ENCODE data around the gene ME3. TPM values are rescaled to one million over a fixed set of nuclear protein-coding genes. Genes with fewer than 3 reads are reported as not detected.

The ME3 gene
- total RNA-seq, 1 experiment from 2014 or later = not detected

- in situ Hi-C loops (cut with HindIII; ENCODE audit: low pct_unique_long_range_greater_than_20kb, low sequenced_read_pairs) = no loop called here
- DNase-seq (ENCODE audit: low read depth, low spot score) = no peak
These were observed 194.8 kb downstream of the ME3 start for GRCh38 chr11:86477495-86478155.

- no peak for DNase-seq (ENCODE audit: low read depth, low spot score)
- in situ Hi-C loops (cut with HindIII; ENCODE audit: low pct_unique_long_range_greater_than_20kb, low sequenced_read_pairs) = no loop called here
These were observed 196.1 kb downstream of the ME3 start for GRCh38 chr11:86476109-86476861.

GRCh38 chr11:86475027-86475426 lies 197.4 kb downstream of the ME3 start:
- no peak for DNase-seq (ENCODE audit: low read depth, low spot score)
- in situ Hi-C loops (cut with HindIII; ENCODE audit: low pct_unique_long_range_greater_than_20kb, low sequenced_read_pairs) = no loop called here

GRCh38 chr11:86473991-86474833 lies 198.2 kb downstream of the ME3 start:
- no peak for DNase-seq (ENCODE audit: low read depth, low spot score)
- in situ Hi-C loops (cut with HindIII; ENCODE audit: low pct_unique_long_range_greater_than_20kb, low sequenced_read_pairs) = no loop called here

GRCh38 chr11:86469491-86470388 lies 202.7 kb downstream of the ME3 start:
- in situ Hi-C loops (cut with HindIII; ENCODE audit: low pct_unique_long_range_greater_than_20kb, low sequenced_read_pairs) = no loop called here

GRCh38 chr11:86468169-86468568 lies 204.2 kb downstream of the ME3 start:
- no peak for DNase-seq (ENCODE audit: low read depth, low spot score)
- in situ Hi-C loops (cut with HindIII; ENCODE audit: low pct_unique_long_range_greater_than_20kb, low sequenced_read_pairs) = no loop called here

More at GRCh38 chr11:86469491-86470388, 202.7 kb downstream of the ME3 start:
- no peak for DNase-seq (ENCODE audit: low read depth, low spot score)

- in situ Hi-C loops (cut with HindIII; ENCODE audit: low pct_unique_long_range_greater_than_20kb, low sequenced_read_pairs) = no loop called here
- DNase-seq (ENCODE audit: low read depth, low spot score) = no peak
These were observed 207.8 kb downstream of the ME3 start for GRCh38 chr11:86464509-86465221.

- in situ Hi-C loops (cut with HindIII; ENCODE audit: low pct_unique_long_range_greater_than_20kb, low sequenced_read_pairs) = no loop called here
- DNase-seq (ENCODE audit: low read depth, low spot score) = no peak
These were observed 208.5 kb downstream of the ME3 start for GRCh38 chr11:86463955-86464354.

GRCh38 chr11:86463120-86463519 lies 209.3 kb downstream of the ME3 start:
- in situ Hi-C loops (cut with HindIII; ENCODE audit: low pct_unique_long_range_greater_than_20kb, low sequenced_read_pairs) = no loop called here
- no peak for DNase-seq (ENCODE audit: low read depth, low spot score)

GRCh38 chr11:86461892-86462291 lies 210.5 kb downstream of the ME3 start:
- DNase-seq (ENCODE audit: low read depth, low spot score) = no peak
- in situ Hi-C loops (cut with HindIII; ENCODE audit: low pct_unique_long_range_greater_than_20kb, low sequenced_read_pairs) = no loop called here

- in situ Hi-C loops (cut with HindIII; ENCODE audit: low pct_unique_long_range_greater_than_20kb, low sequenced_read_pairs) = no loop called here
- DNase-seq (ENCODE audit: low read depth, low spot score) = no peak
These were observed 211.7 kb downstream of the ME3 start for GRCh38 chr11:86460461-86461385.

- no peak for DNase-seq (ENCODE audit: low read depth, low spot score)
- in situ Hi-C loops (cut with HindIII; ENCODE audit: low pct_unique_long_range_greater_than_20kb, low sequenced_read_pairs) = no loop called here
These were observed 212.5 kb downstream of the ME3 start for GRCh38 chr11:86459682-86460460.

- DNase-seq (ENCODE audit: low read depth, low spot score) = no peak
- in situ Hi-C loops (cut with HindIII; ENCODE audit: low pct_unique_long_range_greater_than_20kb, low sequenced_read_pairs) = no loop called here
These were observed 213.4 kb downstream of the ME3 start for GRCh38 chr11:86459002-86459385.

GRCh38 chr11:86458294-86459001 lies 214.0 kb downstream of the ME3 start:
- DNase-seq (ENCODE audit: low read depth, low spot score) = no peak
- in situ Hi-C loops (cut with HindIII; ENCODE audit: low pct_unique_long_range_greater_than_20kb, low sequenced_read_pairs) = no loop called here
